ENCODE data around the gene LRRD1. TPM values are rescaled to one million over a fixed set of nuclear protein-coding genes. Genes with fewer than 3 reads are reported as not detected.
A peak's percentile ranks its signal among the peaks of the same experiment; 100 is the strongest.
"Not testable (repeated sequence)": the region's sequence is repeated elsewhere in the genome, so short reads cannot be mapped to it uniquely, and the experiment has no call there.

The LRRD1 gene
- polyA plus RNA-seq (2012; ENCODE audit: low read depth, missing spikeins), result not detected

GRCh38 chr7:92178928-92179924, at the start of gene LRRD1:
LRRD1 (minus strand) TSS chr7:92179142; CDS start chr7:92165202, 13,940 bp downstream.
- TF ChIP-seq POU2F2 (IDR thresholded peaks at IDR 0.05; ENCODE audit: low read depth, low read length) (no peak), TAF1 (IDR thresholded peaks at IDR 0.05; ENCODE audit: low read depth, low read length) (no peak), SPI1 (IDR thresholded peaks at IDR 0.05; ENCODE audit: low read depth, low read length) (no peak), POLR2A (IDR thresholded peaks at IDR 0.05; ENCODE audit: low read depth, low read length) (no peak), POLR2AphosphoS5 (IDR thresholded peaks at IDR 0.05; ENCODE audit: low read depth, low read length) (no peak), PAX5 (IDR thresholded peaks at IDR 0.05; ENCODE audit: insufficient read depth, low read length, severe bottlenecking) (no peak)
- peak; percentile 92 for FAIRE-seq
- peak; percentile 75 for DNase-seq (ENCODE audit: insufficient read length, low spot score)

- no peak for DNase-seq (ENCODE audit: insufficient read length, low spot score)
- TF ChIP-seq TAF1 (IDR thresholded peaks at IDR 0.05; ENCODE audit: low read depth, low read length) (no peak), POLR2A (IDR thresholded peaks at IDR 0.05; ENCODE audit: low read depth, low read length) (no peak), PAX5 (IDR thresholded peaks at IDR 0.05; ENCODE audit: insufficient read depth, low read length, severe bottlenecking) (no peak), SPI1 (IDR thresholded peaks at IDR 0.05; ENCODE audit: low read depth, low read length) (no peak), POLR2AphosphoS5 (IDR thresholded peaks at IDR 0.05; ENCODE audit: low read depth, low read length) (no peak), POU2F2 (IDR thresholded peaks at IDR 0.05; ENCODE audit: low read depth, low read length) (no peak)
- no peak for FAIRE-seq
These were observed 49.8 kb upstream of the LRRD1 start for GRCh38 chr7:92228742-92229141.

GRCh38 chr7:92228100-92228499, 49.2 kb upstream of the LRRD1 start:
- DNase-seq (ENCODE audit: insufficient read length, low spot score) (no peak), FAIRE-seq (no peak)
- TF ChIP-seq SPI1 (IDR thresholded peaks at IDR 0.05; ENCODE audit: low read depth, low read length), result no peak
- TF ChIP-seq POU2F2 (IDR thresholded peaks at IDR 0.05; ENCODE audit: low read depth, low read length), result no peak
- TF ChIP-seq PAX5 (IDR thresholded peaks at IDR 0.05; ENCODE audit: insufficient read depth, low read length, severe bottlenecking), result no peak
- TF ChIP-seq POLR2A (IDR thresholded peaks at IDR 0.05; ENCODE audit: low read depth, low read length), result no peak
- no peak for TF ChIP-seq POLR2AphosphoS5 (IDR thresholded peaks at IDR 0.05; ENCODE audit: low read depth, low read length)
- TF ChIP-seq TAF1 (IDR thresholded peaks at IDR 0.05; ENCODE audit: low read depth, low read length), result no peak

GRCh38 chr7:92226981-92227380, 48.0 kb upstream of the LRRD1 start:
- FAIRE-seq, result no peak
- DNase-seq (ENCODE audit: insufficient read length, low spot score), result no peak
- TF ChIP-seq PAX5 (IDR thresholded peaks at IDR 0.05; ENCODE audit: insufficient read depth, low read length, severe bottlenecking), result no peak
- no peak for TF ChIP-seq TAF1 (IDR thresholded peaks at IDR 0.05; ENCODE audit: low read depth, low read length)
- TF ChIP-seq POU2F2 (IDR thresholded peaks at IDR 0.05; ENCODE audit: low read depth, low read length), result no peak
- no peak for TF ChIP-seq POLR2A (IDR thresholded peaks at IDR 0.05; ENCODE audit: low read depth, low read length)
- TF ChIP-seq POLR2AphosphoS5 (IDR thresholded peaks at IDR 0.05; ENCODE audit: low read depth, low read length), result no peak
- no peak for TF ChIP-seq SPI1 (IDR thresholded peaks at IDR 0.05; ENCODE audit: low read depth, low read length)

DNA sequence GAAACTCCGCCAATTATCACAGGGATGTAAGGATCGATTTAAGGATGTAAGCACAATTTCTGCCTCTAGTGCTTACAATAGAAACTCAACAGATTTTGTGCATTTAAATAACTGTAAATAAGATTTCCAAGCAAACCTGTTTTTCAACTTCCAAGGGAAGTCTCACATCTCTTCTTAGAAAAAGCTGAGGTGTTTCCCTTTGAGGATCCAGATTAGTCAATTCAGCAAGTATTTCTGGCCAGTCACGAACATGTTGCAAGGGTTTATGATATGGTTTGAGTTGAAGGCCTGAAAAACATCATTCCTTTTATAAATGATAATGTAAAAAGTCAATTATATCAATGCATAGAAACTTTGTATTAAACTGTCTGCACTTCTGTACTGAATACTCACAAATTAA, 42.8 kb upstream of the LRRD1 start:
- no peak for DNase-seq (ENCODE audit: insufficient read length, low spot score)
- FAIRE-seq, result no peak
- no peak for TF ChIP-seq POU2F2 (IDR thresholded peaks at IDR 0.05; ENCODE audit: low read depth, low read length)
- no peak for TF ChIP-seq PAX5 (IDR thresholded peaks at IDR 0.05; ENCODE audit: insufficient read depth, low read length, severe bottlenecking)
- no peak for TF ChIP-seq POLR2AphosphoS5 (IDR thresholded peaks at IDR 0.05; ENCODE audit: low read depth, low read length)
- no peak for TF ChIP-seq POLR2A (IDR thresholded peaks at IDR 0.05; ENCODE audit: low read depth, low read length)
- no peak for TF ChIP-seq TAF1 (IDR thresholded peaks at IDR 0.05; ENCODE audit: low read depth, low read length)
- no peak for TF ChIP-seq SPI1 (IDR thresholded peaks at IDR 0.05; ENCODE audit: low read depth, low read length)

GRCh38 chr7:92206672-92207071, 27.7 kb upstream of the LRRD1 start:
- TF ChIP-seq POLR2A (IDR thresholded peaks at IDR 0.05; ENCODE audit: low read depth, low read length), result no peak
- FAIRE-seq, result no peak
- DNase-seq (ENCODE audit: insufficient read length, low spot score), result no peak

DNA sequence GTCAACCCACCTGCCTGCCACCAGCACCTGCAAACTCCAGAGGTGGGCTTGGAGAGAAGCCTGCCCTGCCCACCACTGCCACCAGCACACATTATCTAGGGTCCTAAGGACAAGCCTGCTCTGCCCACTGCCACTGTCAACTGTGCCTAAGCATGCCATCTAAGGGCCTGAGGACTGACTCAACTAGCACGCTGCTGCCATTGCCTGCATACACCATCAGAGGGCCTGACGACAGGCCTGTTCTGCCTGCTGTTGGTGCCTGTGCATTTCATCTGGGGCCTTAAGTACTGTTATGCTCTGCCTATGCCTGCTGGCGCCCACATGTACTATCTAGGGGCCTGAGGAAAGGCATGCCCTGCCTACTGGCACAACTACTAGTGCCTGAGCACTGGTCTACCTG, 27.0 kb upstream of the LRRD1 start:
- FAIRE-seq, result no peak
- no peak for DNase-seq (ENCODE audit: insufficient read length, low spot score)
- TF ChIP-seq POLR2A (IDR thresholded peaks at IDR 0.05; ENCODE audit: low read depth, low read length), result no peak
- no peak for TF ChIP-seq SPI1 (IDR thresholded peaks at IDR 0.05; ENCODE audit: low read depth, low read length)
- TF ChIP-seq POU2F2 (IDR thresholded peaks at IDR 0.05; ENCODE audit: low read depth, low read length), result no peak
- no peak for TF ChIP-seq POLR2AphosphoS5 (IDR thresholded peaks at IDR 0.05; ENCODE audit: low read depth, low read length)
- TF ChIP-seq PAX5 (IDR thresholded peaks at IDR 0.05; ENCODE audit: insufficient read depth, low read length, severe bottlenecking), result no peak
- TF ChIP-seq TAF1 (IDR thresholded peaks at IDR 0.05; ENCODE audit: low read depth, low read length), result no peak

GRCh38 chr7:92200791-92201190, 21.8 kb upstream of the LRRD1 start:
- TF ChIP-seq PAX5 (IDR thresholded peaks at IDR 0.05; ENCODE audit: insufficient read depth, low read length, severe bottlenecking) (no peak), POLR2AphosphoS5 (IDR thresholded peaks at IDR 0.05; ENCODE audit: low read depth, low read length) (no peak), POLR2A (IDR thresholded peaks at IDR 0.05; ENCODE audit: low read depth, low read length) (no peak)
- no peak for DNase-seq (ENCODE audit: insufficient read length, low spot score)
- FAIRE-seq, result no peak

- no peak for FAIRE-seq
- no peak for DNase-seq (ENCODE audit: insufficient read length, low spot score)
- TF ChIP-seq POU2F2 (IDR thresholded peaks at IDR 0.05; ENCODE audit: low read depth, low read length), result no peak
- TF ChIP-seq POLR2A (IDR thresholded peaks at IDR 0.05; ENCODE audit: low read depth, low read length), result no peak
- TF ChIP-seq PAX5 (IDR thresholded peaks at IDR 0.05; ENCODE audit: insufficient read depth, low read length, severe bottlenecking), result no peak
- TF ChIP-seq POLR2AphosphoS5 (IDR thresholded peaks at IDR 0.05; ENCODE audit: low read depth, low read length), result no peak
These were observed 13.4 kb upstream of the LRRD1 start for GRCh38 chr7:92192326-92192725.

DNA sequence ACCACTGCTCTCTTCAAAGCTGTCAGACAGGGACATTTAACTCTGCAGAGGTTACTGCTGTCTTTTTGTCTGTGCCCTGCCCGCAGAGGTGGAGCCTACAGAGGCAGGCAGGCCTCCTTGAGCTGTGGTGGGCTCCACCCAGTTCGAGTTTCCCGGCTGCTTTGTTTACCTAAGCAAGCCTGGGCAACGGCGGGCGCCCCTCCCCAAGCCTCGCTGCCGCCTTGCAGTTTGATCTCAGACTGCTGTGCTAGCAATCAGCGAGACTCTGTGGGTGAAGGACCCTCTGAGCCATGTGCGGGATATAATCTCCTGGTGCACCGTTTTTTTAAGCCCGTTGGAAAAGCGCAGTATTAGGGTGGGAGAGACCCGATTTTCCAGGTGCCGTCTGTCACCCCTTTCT, 10.3 kb upstream of the LRRD1 start:
- DNase-seq (ENCODE audit: insufficient read length, low spot score); FAIRE-seq: not testable (repeated sequence)

DNA sequence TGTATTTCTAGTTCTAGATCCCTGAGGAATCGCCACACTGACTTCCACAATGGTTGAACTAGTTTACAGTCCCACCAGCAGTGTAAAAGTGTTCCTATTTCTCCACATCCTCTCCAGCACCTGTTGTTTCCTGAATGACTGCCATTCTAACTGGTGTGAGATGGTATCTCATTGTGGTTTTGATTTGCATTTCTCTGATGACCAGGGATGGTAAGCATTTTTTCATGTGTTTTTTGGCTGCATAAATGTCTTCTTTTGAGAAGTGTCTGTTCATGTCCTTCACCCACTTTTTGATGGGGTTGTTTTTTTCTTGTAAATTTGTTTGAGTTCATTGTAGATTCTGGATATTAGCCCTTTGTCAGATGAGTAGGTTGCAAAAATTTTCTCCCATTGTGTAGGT, 5.4 kb upstream of the LRRD1 start:
- not testable (repeated sequence) for DNase-seq (ENCODE audit: insufficient read length, low spot score); FAIRE-seq

All from GM12891 (cell line).